ENCODE results near the gene KCNJ6.
A peak's percentile ranks its signal among the peaks of the same experiment; 100 is the strongest.

Gene KCNJ6

DNA sequence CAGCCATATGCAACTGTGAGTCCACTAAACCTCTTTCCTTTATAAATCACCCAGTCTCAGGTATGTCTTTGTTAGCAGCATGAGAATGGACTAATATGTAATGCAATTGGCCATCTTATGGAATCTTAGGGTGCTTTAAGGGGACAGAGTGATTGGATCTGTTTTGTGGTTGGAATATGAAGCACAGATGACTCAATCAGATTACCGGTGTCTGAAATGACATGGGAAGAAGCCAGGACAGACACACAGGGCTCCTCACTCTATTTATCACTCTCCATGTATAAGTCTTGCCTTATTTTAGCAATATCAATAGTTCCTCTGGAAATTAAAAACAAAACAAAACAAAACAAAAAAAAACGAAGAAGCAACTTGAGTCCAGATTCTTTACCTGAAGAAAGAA lies 12.9 kb downstream of the KCNJ6 start:
- no peak for DNase-seq

- no peak for DNase-seq
Observed at GRCh38 chr21:37899146-37899545, 17.1 kb downstream of the KCNJ6 start.

- DNase-seq = peak in 1 of 2 donors; percentile 13
Observed at GRCh38 chr21:37896788-37897187, 19.5 kb downstream of the KCNJ6 start.

DNA sequence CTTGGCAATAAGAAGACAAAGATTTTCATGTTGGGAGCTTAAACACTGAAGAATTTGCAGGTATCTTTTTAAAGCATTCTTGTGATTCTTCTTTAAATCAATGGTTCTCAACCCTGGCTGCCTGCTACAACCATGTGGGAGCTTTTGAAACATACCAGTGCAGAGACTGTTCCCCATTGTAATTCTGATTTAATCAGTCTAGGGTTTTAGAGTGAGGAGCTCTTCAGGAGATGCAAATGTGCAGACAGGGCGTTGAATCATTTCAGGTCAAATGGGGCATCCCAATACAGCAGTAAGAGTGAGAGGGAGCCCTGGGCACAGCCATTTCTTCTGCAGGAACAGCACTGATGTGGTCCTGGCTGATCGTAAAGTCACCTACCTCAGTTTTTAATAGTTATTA lies 24.3 kb downstream of the KCNJ6 start:
- no peak for DNase-seq

DNA sequence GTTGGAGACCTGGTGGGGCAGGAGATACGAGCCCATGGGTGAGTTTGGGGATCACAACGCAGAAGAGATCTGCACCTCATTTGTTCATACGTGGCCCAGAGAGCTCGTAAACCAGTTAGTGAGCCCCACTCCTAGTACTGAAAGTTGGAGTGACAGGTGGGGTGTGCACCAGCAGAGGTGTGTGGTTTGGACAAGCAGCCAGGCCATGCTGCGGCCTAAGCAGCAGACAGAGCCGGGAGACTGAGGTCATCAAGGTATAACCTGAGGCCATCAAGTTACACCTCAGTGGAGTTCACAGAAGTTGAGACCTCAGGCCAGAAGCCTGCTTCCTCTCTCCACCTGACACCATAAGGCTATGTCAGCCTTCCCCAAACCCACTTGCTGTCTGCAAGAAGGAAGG lies 27.6 kb downstream of the KCNJ6 start:
- no peak for DNase-seq

DNA sequence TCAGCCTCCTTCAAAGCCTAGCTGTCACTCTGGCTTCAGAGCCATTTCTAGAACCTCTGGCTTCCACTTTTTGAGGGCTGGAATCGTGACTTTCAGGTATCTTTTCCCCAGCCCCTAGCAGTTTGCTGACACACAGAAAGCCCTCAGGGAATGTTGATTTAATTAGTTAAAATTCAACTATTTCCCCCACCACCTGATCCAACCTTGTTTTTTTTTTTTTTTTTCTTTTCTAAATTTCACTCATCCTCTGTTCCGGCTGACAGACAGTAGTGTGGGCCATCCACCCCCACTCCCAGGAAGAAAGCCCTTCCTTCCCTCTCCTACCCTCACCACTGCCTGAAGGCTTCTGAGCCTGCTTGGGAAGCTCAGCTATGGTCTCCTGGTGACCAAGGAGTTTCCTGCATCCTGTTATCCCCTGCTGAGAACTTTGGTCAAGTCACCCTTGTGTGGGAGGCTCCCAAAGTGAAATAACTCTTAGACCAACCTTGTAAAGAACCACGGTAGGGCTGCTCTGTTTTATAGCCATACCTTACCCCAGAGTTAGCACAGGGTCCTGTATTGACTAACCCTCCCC lies 29.4 kb downstream of the KCNJ6 start:
- no peak for DNase-seq

- DNase-seq = no peak
Observed at GRCh38 chr21:37886120-37886519, 30.1 kb downstream of the KCNJ6 start.

DNA sequence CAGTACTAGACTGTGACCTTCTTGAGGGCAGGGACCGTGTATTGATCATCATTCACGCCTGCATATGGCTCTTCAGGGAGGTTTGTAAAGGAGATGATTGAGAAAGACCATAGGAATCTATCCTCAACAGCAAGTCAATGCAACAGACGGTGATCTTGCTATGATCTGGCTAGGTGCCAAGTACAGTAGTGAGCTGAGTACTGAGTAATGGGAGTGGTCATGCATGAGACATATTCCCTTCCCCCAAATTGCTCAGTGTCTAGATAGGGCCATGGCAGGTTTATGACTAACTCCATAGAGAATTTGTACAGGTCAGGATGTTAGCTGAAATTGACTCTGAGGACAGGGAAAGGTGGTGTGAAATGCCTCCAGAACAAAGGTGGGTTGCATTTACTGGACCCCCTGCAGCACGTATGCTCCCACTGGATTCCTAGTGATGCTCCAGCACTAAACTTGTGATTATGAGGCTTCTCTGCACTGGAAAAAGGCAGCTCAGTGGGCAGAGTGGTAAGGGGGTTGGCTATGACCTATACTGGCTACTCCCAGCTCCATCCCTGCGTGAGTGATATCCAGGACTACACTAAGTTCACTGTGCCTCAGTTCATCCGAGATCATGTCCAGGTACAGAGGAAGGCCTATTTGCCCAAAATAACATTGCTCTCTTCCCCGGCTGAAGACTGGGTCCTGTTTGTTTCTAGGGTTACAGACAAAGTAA lies 37.2 kb downstream of the KCNJ6 start:
- DNase-seq = no peak

DNA sequence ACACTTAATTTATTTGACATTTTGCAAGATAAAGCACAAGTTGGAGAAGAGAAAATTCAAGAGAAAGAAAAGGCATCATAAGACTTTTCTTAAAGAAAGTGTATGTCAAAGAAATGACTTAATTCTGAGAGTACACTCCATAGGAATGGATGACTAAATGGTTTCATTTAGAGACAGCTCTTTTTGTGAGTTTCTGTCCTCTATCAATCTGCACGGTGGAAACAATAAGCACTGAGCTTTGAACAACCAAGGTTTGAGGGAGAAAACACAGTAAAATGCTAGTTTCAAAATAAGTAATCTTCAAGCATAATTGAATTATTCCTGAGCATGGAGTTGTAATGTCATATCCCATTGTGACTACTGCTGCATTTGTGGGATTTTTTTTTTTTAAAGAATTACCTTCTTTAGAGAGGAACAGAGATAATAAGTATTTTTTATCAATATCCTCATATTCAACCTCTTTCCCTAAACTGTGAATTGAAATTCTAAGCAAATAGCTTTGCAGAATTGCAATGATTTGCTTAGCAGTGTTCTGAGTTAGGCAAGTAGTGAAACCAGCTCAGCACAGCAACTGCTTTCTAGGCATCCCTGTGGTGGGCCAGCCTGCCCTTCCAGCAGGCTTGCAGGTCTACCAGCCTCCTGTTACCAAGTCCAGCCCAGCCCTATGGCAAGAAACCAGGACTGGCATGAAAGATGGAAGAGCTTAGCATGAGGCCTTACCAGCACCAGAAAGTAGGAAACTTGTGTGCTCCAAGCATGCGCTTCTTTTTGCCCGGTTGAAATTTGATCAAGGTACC lies 38.2 kb downstream of the KCNJ6 start:
- no peak for DNase-seq

DNA sequence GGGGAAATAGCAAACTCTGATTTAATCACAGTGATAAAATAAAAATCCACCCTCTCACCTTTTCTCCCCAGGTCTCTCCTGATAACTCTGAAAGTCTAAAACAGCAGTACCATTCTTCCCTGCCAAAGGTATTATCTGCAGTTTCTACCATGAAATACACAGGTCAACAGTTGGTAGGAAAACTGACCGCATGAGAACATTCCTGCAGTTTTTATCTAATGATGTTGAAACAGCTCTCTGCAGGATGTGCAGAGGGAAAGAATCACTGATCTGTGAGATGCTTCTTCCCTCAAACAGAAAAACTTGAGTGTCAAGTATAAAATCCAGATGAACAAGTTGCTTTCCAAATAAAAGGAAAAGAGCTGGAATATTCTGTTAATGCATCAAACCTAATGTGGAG lies 39.1 kb downstream of the KCNJ6 start:
- no peak for DNase-seq

DNA sequence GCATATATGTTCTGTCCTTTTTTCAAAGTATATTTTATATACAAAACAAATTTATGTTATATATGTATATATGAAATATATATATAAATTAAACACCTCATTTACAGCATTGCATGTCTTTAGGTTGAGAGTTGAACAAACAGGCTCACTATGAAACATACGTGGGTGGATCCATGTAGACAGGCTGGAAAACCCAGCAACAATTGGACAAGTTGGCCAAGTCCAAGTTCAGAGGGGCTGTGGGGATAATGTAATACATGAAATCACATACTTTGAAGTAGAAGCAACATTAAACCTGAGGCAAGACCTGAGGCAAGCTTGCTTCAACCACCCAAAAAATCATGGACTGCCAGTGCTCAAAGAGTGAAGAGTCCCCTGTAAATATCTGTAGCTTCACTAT lies 39.7 kb downstream of the KCNJ6 start:
- no peak for DNase-seq

DNA sequence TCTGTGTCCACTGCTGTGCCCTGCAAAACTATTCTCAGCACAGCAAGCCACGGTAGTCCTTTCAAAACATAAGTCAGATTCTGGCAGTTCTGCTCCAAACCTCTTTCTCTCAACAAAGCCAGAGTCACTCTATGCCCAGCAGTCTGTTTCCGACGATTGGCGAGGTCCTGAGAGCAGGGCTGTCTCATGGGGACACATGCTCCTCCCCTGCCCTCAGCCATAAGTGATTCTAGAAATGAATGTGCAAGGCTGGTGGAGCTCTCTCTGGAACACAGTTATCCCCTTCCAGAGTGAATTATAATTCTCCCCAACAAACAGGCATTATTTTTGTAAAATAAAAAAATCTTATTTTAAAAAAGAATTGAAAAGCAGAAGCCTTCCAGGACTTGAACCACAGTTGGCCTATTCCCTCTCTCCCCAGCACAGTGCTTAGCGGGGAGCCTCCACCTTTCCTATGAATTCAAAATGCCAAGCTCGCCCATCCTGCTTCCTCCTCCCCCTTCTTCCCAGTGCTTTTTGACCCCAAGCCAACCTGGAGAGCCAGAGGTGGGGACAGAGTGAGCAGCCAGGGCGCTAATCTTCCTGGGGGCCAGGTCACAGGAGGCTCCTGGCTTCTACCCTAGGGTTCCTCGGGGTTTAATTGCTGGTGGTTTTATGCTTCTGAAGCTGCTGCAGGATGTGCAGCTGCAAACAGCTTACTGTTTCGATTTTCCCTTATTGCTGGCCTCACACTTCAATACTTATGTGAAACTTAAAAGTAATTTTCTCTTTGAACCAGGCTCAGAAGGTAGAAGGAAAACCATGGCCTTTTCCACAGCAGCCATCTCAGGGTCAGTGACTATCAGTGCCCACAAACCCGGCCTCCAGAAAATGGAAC lies 41.1 kb downstream of the KCNJ6 start:
- DNase-seq = no peak

DNA sequence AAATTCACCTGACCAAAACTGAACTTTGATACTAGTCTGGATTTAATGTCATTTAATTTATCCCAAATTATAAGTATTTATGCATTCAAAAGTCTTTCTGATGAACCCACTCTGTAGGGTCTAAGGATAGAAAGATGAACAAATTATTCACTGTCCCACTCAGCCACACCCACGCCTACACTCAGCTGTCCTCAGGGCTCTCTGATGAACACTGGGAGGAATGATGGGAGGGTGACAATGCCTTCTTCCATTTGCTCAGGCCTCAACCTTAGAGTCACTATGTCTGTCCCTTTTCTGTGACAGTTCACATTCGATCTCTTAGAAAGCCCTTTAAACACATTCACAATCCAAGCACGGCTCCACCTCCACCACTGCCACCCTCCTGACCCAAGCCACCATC lies 41.8 kb downstream of the KCNJ6 start:
- DNase-seq = no peak

- DNase-seq = no peak
Observed at GRCh38 chr21:37873655-37874054, 42.6 kb downstream of the KCNJ6 start.

GRCh38 chr21:37871121-37871862 lies 45.0 kb downstream of the KCNJ6 start:
- no peak for DNase-seq

DNA sequence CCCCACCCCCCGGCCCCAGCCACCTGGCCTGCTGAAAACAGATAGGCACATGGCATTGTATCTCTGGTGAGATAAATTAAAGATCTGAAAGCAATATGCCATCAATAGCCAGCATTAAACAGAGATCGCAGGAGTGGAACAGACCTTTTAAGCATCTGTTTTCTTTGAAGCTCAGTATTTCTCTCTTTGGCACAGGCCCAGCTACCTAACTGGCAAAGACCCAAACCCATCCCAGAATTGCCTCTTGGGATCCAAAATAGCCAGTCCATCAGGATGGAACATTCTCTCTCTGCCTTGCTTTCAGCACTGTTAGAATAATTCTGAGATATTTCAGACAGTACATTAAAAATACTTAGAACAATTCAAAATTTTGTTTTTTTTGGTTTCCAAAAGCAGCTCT lies 46.0 kb downstream of the KCNJ6 start:
- DNase-seq = no peak

DNA sequence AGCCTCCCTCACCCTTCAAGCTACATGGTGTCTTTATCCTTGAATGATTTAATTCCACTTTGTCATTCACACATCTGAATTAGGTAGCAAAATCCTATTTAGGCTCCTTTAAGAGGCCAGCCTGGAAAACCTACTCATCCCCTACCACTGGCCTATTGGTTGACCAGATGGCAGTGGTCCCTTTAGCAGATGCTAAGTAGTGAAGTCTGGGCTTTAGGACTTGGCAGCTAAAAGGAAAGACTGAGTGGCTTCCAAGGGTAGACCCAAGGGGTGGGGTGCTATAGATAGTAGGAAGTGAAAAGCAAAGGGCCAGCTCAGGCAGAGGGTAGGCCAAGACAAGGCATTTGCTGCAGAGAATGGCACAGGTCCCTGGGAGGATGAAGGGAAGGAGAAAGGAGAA lies 46.6 kb downstream of the KCNJ6 start:
- DNase-seq = no peak

- no peak for DNase-seq
Observed at GRCh38 chr21:37868446-37869295, 47.6 kb downstream of the KCNJ6 start.

- peak in 1 of 2 donors; percentile 33 for DNase-seq
Observed at GRCh38 chr21:37866027-37866426, 50.2 kb downstream of the KCNJ6 start.

DNA sequence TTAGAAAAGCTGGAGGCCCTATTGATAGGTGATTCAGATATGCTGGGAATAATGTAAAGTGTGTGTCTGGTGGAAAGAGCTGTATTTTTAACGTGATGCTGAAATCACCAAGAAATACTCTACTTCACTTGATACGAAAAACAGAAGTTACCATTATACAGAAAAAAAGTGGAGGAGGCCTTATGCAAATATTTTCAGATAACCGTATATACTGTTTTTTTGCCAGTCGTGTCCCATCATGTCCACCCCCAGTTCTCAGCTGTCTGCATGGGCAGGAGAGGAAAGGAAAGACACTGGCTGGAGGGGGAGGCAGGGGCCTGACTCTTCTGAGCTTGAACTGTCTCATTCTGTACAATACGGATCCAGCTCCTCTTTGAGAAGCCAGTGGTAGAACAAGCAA lies 51.1 kb downstream of the KCNJ6 start:
- DNase-seq = no peak

- no peak for DNase-seq
Observed at GRCh38 chr21:37863842-37864241, 52.4 kb downstream of the KCNJ6 start.

Data from hippocampal formation (tissue), 2 donors.